Gastrocnemius medialis (tissue), 4 donors: ENCODE data around the gene SCAMP1. TPM values are rescaled to one million over a fixed set of nuclear protein-coding genes. Genes with fewer than 3 reads are reported as not detected.

Experiments used
- ATAC-seq, 2 donors: fragments of 150-250 bp; one replicate each; pipeline ENCODE4 v1.9.1; 2016
- DNase-seq, 2 donors: peaks; one replicate each; pipeline ENCODE4 v3.0.0-alpha.2; 2019
- H3K27ac ChIP-seq, 4 donors: fragments of 200-600 bp; sonication (generic); 1 replicate in 1 of 4; 2 replicates in 3 of 4; pipeline ENCODE4 v1.5.1; 2016 to 2018; ENCODE audit warnings: mild to moderate bottlenecking in 2 of 4, moderate library complexity in 1 of 4
- H3K27me3 ChIP-seq, 3 donors: fragments of 200-600 bp; sonication (generic) in 2 of 3; 1 replicate in 1 of 3; 2 replicates in 2 of 3; pipeline versions ENCODE4 v1.5.1 to v1.6.0; 2016 to 2019; ENCODE audit warnings: mild to moderate bottlenecking in 1 of 3, moderate library complexity in 1 of 3
- H3K36me3 ChIP-seq, 2 donors: fragments of 200-600 bp; sonication (generic) in 1 of 2; one replicate each; pipeline ENCODE4 v1.5.1; 2017 to 2018
- H3K4me1 ChIP-seq, 2 donors: fragments of 200-600 bp; sonication (generic) in 1 of 2; one replicate each; pipeline ENCODE4 v1.5.1; 2016 to 2017; ENCODE audit warnings: mild to moderate bottlenecking in 2 of 2
- H3K4me3 ChIP-seq, 4 donors: fragments of 200-600 bp; sonication (generic) in 3 of 4; 1 replicate in 1 of 4; 2 replicates in 3 of 4; pipeline ENCODE4 v1.5.1; 2016 to 2019; ENCODE audit warnings: mild to moderate bottlenecking in 2 of 4
- H3K9me3 ChIP-seq, 3 donors: fragments of 200-600 bp; sonication (generic) in 2 of 3; 1 replicate in 1 of 3; 2 replicates in 2 of 3; pipeline ENCODE4 v1.5.1; 2016 to 2019
- POLR2A ChIP-seq, 2 donors: fragments of 450-650 bp; IDR thresholded peaks; one replicate each; pipeline ENCODE4 v1.6.1; 2017; ENCODE audit warnings: antibody characterized with exemption in 2 of 2, mild to moderate bottlenecking in 2 of 2, moderate library complexity in 2 of 2
- in situ Hi-C, 4 donors: fragments of 200-750 bp; cut with MboI; loops; one replicate each; pipeline versions ENCODE4 v1.15.0 to v1.8.0; 2017; ENCODE audit warnings: low sequenced_read_pairs in 4 of 4
- intact Hi-C: fragments of 100-400 bp; cut with DNase I; formaldehyde crosslinking; loops from one replicate; pipeline ENCODE4 v1.15.1; 2023; ENCODE audit warnings: low total_unique reads
- total RNA-seq, 4 donors: library from RNA; depleted of rRNA; stranded (reverse); fragments of >200 nt; gene quantifications; one replicate each; pipeline versions ENCODE4 v1.1.0 to v1.2.3, GENCODE V29; 2016
- TF ChIP-seq, protein P1 (sequence below), 5 experiments: fragments of 450-650 bp in 3 of 5; fragments of 200-600 bp in 2 of 5; sonication (generic) in 2 of 5; IDR thresholded peaks in 4 of 5; conservative IDR thresholded peaks in 1 of 5; 1 replicate in 4 of 5; 2 replicates in 1 of 5; pipeline ENCODE4 v1.5.1; 2016 to 2019; ENCODE audit warnings: antibody characterized with exemption in 5 of 5, mild to moderate bottlenecking in 3 of 5, moderate library complexity in 3 of 5

Gene SCAMP1
- total RNA-seq, 4 donors from 2014 or later, result 17.5 to 35.2 (median 22.0) TPM

DNA sequence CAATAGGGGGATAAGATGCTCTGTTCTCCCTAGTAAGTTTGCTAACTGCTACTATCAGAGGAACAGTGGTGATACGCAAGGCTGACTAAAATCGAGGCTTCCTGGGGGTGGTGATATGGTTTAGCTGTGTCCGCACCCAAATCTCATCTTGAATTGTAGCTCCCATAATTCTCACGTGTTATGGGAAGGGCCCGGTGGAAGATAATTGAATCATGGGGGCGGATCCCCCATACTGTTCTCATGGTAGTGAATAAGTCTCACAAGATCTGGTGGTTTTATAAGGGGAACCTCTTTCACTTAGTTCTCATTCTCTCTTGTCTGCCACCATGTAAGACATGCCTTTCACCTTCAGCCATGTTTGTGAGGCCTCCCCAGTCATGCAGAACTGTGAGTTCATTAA, 153.0 kb downstream of the SCAMP1 start:
- Histone ChIP-seq H3K9me3 (no peaks in the 10 kb centered on the region), H3K4me3 (no peak overlapping the region), H3K36me3 (no peaks in the 10 kb centered on the region), H3K27ac (no peak overlapping the region), H3K4me1 (peaks cover 16 to 29% of the 10 kb centered on the region in 2 donors), H3K27me3 (no peaks in the 10 kb centered on the region)
- TF ChIP-seq POLR2A (IDR thresholded peaks at IDR 0.05), result no peak
- TF ChIP-seq, protein P1, sequence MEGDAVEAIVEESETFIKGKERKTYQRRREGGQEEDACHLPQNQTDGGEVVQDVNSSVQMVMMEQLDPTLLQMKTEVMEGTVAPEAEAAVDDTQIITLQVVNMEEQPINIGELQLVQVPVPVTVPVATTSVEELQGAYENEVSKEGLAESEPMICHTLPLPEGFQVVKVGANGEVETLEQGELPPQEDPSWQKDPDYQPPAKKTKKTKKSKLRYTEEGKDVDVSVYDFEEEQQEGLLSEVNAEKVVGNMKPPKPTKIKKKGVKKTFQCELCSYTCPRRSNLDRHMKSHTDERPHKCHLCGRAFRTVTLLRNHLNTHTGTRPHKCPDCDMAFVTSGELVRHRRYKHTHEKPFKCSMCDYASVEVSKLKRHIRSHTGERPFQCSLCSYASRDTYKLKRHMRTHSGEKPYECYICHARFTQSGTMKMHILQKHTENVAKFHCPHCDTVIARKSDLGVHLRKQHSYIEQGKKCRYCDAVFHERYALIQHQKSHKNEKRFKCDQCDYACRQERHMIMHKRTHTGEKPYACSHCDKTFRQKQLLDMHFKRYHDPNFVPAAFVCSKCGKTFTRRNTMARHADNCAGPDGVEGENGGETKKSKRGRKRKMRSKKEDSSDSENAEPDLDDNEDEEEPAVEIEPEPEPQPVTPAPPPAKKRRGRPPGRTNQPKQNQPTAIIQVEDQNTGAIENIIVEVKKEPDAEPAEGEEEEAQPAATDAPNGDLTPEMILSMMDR (IDR thresholded peaks at IDR 0.05 in 4 of 5, conservative IDR thresholded peaks at IDR 0.05 in 1 of 5), result no peak
- DNase-seq, result no peak
- intact Hi-C loops, result loop anchor here (10.0 kb wide), 1 partner anchor 219 kb away; the partner anchor contains the start of gene AP3B1
- ATAC-seq, result no peak
- in situ Hi-C loops, result no loop called here

DNA sequence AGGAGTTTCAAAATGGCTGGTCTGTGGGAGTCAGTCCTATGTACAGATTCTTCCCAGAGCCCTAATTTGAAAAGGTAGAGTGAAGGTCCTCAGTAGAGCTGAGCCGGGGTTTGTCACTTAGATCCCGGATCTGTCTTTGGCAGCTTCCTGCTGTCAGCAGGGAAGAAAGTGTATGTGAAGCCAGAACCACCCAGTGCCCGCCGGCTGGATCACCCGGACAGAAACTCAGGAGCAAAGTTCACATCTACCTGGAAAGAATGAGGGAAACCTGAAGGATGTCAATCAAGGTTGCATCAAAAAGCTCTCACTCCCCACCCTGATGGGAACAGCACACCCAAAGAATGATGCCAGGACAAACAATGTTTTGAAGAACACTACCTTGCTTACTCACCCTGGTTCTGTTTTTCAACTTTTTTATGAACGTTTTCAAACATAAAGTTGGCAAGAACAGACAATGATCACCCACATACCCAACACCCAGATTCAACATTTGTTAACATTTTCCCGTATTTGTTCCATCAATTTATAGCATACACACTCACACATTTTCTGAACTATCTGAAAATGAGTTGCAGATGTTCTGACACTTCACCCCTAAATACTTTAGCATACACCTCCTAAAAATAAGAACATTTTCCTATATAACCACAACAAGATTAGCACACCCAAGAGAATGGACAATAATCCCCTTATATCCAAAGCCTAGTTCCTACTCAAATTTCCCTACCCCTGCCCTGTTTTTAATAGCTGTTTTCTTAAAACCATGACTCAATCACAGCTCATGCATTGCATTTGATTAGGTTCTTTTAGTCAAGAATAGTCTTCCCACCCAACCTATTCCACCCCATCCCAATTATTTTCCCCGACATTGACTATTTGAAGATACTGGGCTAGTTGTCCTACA, 154.3 kb downstream of the SCAMP1 start:
- no peak overlapping the region for H3K4me3 ChIP-seq
- H3K36me3 ChIP-seq, result no peaks in the 10 kb centered on the region
- ATAC-seq (no peak), DNase-seq (no peak)
- no peaks in the 10 kb centered on the region for H3K27me3 ChIP-seq
- in situ Hi-C loops, result no loop called here
- no peaks in the 10 kb centered on the region for H3K9me3 ChIP-seq
- no peak overlapping the region for H3K27ac ChIP-seq
- peaks cover 23 to 29% of the 10 kb centered on the region in 2 donors for H3K4me1 ChIP-seq
- intact Hi-C loops, result loop anchor here (10.0 kb wide), 1 partner anchor 220 kb away; the partner anchor contains the start of gene AP3B1
- TF ChIP-seq POLR2A (IDR thresholded peaks at IDR 0.05), result no peak
- TF ChIP-seq, protein P1 (IDR thresholded peaks at IDR 0.05 in 4 of 5, conservative IDR thresholded peaks at IDR 0.05 in 1 of 5), result no peak

DNA sequence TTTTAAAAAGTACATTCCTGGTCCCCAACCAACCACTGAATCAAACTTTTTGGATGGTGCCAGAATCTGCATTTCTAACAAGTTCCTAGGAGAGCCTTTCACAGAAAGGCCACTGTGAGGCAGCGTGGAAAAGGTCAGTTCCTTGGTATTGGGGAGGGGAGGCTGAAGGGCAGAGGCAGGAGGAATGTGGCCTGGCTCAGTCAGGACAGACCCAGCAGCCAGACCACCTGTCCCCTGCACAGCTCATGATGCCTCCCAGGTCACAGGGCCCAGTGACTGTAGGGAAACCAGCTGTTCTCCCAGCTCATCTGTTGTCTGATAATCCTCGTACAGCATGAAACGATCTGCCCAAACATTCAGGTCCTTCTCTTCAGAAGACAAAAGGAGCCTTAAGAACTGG, 155.3 kb downstream of the SCAMP1 start:
- DNase-seq (no peak), ATAC-seq (no peak)
- Histone ChIP-seq H3K27me3 (no peaks in the 10 kb centered on the region), H3K4me1 (peaks cover 20% of the 10 kb centered on the region in 2 donors), H3K36me3 (no peaks in the 10 kb centered on the region), H3K27ac (no peak overlapping the region), H3K9me3 (no peaks in the 10 kb centered on the region), H3K4me3 (no peak overlapping the region)
- TF ChIP-seq, protein P1 (IDR thresholded peaks at IDR 0.05 in 4 of 5, conservative IDR thresholded peaks at IDR 0.05 in 1 of 5), result no peak
- no peak for TF ChIP-seq POLR2A (IDR thresholded peaks at IDR 0.05)
- in situ Hi-C loops (no loop called here), intact Hi-C loops (loop anchor here (10.0 kb wide), 1 partner anchor 221 kb away; the partner anchor contains the start of gene AP3B1)

DNA sequence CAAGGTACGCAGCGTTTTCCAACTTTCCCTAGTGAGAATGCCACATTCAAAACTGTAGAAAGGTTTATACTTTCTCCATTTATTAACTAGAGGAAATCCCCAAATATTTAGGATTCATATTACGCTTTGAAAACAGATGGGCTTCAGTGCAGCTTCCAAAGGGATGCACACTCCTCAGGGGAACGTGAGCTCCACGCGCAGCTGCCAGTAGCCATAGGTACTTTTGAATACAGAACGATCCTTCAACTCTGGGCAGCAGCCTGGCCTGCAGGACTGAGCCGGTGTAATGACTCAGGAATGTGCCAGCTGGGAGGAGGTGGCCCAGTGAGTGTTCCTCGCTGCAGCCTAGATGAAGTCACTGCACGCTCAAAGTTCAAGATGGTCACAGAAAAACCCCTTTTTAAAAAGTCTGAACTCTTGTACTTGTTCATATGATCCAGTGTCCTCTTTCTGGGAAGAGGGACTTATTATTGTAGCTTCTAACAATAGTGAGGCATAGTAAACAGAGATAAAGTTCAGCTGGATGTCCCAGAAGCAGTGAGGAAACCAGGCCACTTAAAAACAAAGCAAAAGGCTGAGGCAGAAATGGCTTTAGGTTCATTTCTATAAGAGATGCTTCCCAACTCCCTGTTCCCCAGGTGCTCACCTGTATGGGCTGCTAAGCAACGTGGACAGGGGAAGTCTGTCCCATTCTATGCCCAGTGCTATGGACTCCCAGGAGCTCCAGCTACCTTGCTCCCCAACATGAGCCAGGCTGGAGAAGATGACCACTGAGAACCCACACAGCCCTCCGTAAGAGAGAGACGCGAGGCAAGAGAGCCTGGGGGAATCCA, 158.2 kb downstream of the SCAMP1 start:
- Histone ChIP-seq H3K4me1 (peaks cover 8 to 9% of the 10 kb centered on the region in 2 donors), H3K27ac (peak overlapping the region in 1 of 4 donors; percentile 5), H3K4me3 (no peak overlapping the region), H3K9me3 (no peaks in the 10 kb centered on the region), H3K36me3 (no peaks in the 10 kb centered on the region), H3K27me3 (no peaks in the 10 kb centered on the region)
- intact Hi-C loops, result loop anchor here (10.0 kb wide), 1 partner anchor 224 kb away; the partner anchor contains the start of gene AP3B1
- no peak for TF ChIP-seq POLR2A (IDR thresholded peaks at IDR 0.05)
- ATAC-seq (peak; percentile 69 to 84), DNase-seq (peak; percentile 39 to 46)
- in situ Hi-C loops, result no loop called here
